Activated naive CD8-positive, alpha-beta T cell treated with anti-CD3 and anti-CD28 coated beads, Interleukin-2, amount 50 U/mL, for 24 hours (primary cell): ENCODE measurements around the gene ADH7.

Experiments
- ATAC-seq: fragments of 150-1000 bp; cut with Tn5 transposase; one replicate; pipeline ENCODE4 v1.10.0; 2021
- DNase-seq: peaks from one replicate; pipeline ENCODE4 v3.0.0; 2021
- H3K27ac Mint-ChIP-seq: one replicate; pipeline ENCODE4 v1.8.0; 2021; ENCODE audit warnings: mild to moderate bottlenecking, mixed read lengths
- H3K27me3 Mint-ChIP-seq: one replicate; pipeline ENCODE4 v1.8.0; 2021; ENCODE audit warnings: mixed read lengths
- H3K36me3 Mint-ChIP-seq: one replicate; pipeline ENCODE4 v1.8.0; 2021; ENCODE audit warnings: low read depth, mixed read lengths
- H3K4me1 Mint-ChIP-seq: one replicate; pipeline ENCODE4 v1.8.0; 2021; ENCODE audit warnings: mixed read lengths
- H3K4me3 Mint-ChIP-seq: one replicate; pipeline ENCODE4 v1.8.0; 2021; ENCODE audit warnings: mild to moderate bottlenecking, moderate library complexity, mixed read lengths
- H3K9me3 Mint-ChIP-seq: one replicate; pipeline ENCODE4 v1.8.0; 2021; ENCODE audit warnings: mixed read lengths

ADH7 gene

GRCh38 chr4:99404595-99405287, 30.4 kb downstream of the ADH7 start:
- Mint-ChIP-seq H3K27me3 (peaks cover 3% of the 10 kb centered on the region), H3K4me3 (no peak overlapping the region), H3K27ac (no peak overlapping the region), H3K4me1 (peaks cover 17% of the 10 kb centered on the region), H3K9me3 (no peaks in the 10 kb centered on the region), H3K36me3 (no peaks in the 10 kb centered on the region)
- DNase-seq: no peak
- ATAC-seq: peak; percentile 69

- peaks cover 17% of the 10 kb centered on the region for H3K4me1 Mint-ChIP-seq
- ATAC-seq: no peak
- no peaks in the 10 kb centered on the region for H3K36me3 Mint-ChIP-seq
- H3K4me3 Mint-ChIP-seq: no peak overlapping the region
- DNase-seq: no peak
- peaks cover 3% of the 10 kb centered on the region for H3K27me3 Mint-ChIP-seq
- H3K9me3 Mint-ChIP-seq: no peaks in the 10 kb centered on the region
- H3K27ac Mint-ChIP-seq: no peak overlapping the region
Measured at GRCh38 chr4:99403380-99404184, 31.6 kb downstream of the ADH7 start.

GRCh38 chr4:99402765-99403164, 32.4 kb downstream of the ADH7 start:
- Mint-ChIP-seq H3K27ac (no peak overlapping the region), H3K36me3 (no peaks in the 10 kb centered on the region), H3K4me3 (no peak overlapping the region), H3K9me3 (no peaks in the 10 kb centered on the region), H3K4me1 (peaks cover 17% of the 10 kb centered on the region), H3K27me3 (peaks cover 3% of the 10 kb centered on the region)
- no peak for DNase-seq
- ATAC-seq: no peak

DNA sequence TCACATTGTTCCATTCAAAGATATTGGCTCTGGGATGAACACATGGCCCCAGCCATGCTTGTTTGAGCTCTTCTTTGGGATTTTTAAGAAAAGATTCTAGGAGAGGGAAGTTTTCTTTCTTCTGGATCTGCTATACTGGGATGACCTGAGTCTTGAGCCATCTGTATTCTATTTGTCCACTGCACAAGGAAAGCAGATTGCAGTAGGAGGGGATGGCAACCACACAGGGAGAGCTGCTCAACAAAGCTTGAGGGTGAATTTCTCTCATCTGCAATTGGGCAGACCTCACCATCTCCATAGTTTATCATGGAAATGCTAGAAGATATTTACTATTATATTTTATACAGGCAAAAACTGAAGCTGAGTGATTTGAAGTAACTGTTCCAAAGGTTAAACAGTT, 34.3 kb downstream of the ADH7 start:
- Mint-ChIP-seq H3K9me3 (no peaks in the 10 kb centered on the region), H3K27me3 (peaks cover 3% of the 10 kb centered on the region), H3K4me3 (no peak overlapping the region), H3K4me1 (peaks cover 17% of the 10 kb centered on the region), H3K27ac (no peak overlapping the region), H3K36me3 (no peaks in the 10 kb centered on the region)
- no peak for DNase-seq
- no peak for ATAC-seq

- Mint-ChIP-seq H3K27me3 (no peaks in the 10 kb centered on the region), H3K4me1 (peaks cover 4% of the 10 kb centered on the region), H3K36me3 (no peaks in the 10 kb centered on the region), H3K9me3 (no peaks in the 10 kb centered on the region), H3K4me3 (no peak overlapping the region), H3K27ac (no peak overlapping the region)
- no peak for ATAC-seq
- no peak for DNase-seq
Measured at GRCh38 chr4:99399017-99399416, 36.1 kb downstream of the ADH7 start.

- Mint-ChIP-seq H3K9me3 (peaks cover 7% of the 10 kb centered on the region), H3K27ac (no peak overlapping the region), H3K4me1 (no peaks in the 10 kb centered on the region), H3K27me3 (no peaks in the 10 kb centered on the region), H3K36me3 (no peaks in the 10 kb centered on the region), H3K4me3 (no peak overlapping the region)
- DNase-seq (no peak), ATAC-seq (peak; percentile 24)
Measured at GRCh38 chr4:99395595-99396364, 39.4 kb downstream of the ADH7 start.

DNA sequence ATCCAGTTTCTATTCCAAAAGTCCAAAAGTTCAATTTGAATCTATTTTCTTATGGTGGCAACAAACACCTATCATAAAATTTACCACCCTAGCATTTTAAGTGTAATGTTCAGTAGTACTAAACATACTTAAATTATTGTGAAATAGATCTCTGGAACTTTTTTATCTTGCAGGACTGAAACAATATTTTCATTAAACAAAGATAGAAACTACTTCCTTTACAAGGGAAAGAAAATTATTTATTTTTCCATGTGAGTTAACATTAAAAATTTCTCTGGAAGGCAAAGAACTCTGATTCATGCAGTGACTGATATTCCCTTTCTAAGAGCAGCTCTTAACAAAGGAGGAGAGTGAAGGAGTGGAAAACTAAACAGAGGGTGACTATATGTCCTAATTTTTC, 40.2 kb downstream of the ADH7 start:
- Mint-ChIP-seq H3K27me3 (no peaks in the 10 kb centered on the region), H3K4me1 (no peaks in the 10 kb centered on the region), H3K9me3 (peaks cover 7% of the 10 kb centered on the region), H3K36me3 (no peaks in the 10 kb centered on the region), H3K27ac (no peak overlapping the region), H3K4me3 (no peak overlapping the region)
- no peak for ATAC-seq
- no peak for DNase-seq

DNA sequence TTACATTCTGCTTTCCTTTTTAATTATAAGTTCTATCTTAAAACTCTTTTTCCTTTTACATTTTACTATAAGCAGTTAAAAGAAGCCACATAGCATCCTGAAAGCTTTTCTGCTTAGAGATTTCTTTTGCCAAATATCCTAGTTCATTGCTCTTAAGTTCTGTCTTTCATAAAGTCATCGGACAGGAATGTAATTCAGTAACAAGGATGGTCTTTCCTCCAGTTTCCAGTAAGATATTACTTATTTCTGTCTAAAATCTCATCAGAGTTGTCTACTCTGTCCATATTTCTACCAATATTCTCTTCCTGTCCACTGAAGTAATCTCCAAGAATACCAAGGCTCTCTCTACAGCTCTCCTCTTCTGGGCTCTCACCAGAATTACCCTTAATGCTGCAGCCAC, 45.1 kb downstream of the ADH7 start:
- no peak for DNase-seq
- Mint-ChIP-seq H3K4me3 (no peak overlapping the region), H3K36me3 (no peaks in the 10 kb centered on the region), H3K27me3 (no peaks in the 10 kb centered on the region), H3K27ac (no peak overlapping the region), H3K9me3 (peaks cover 7% of the 10 kb centered on the region), H3K4me1 (no peaks in the 10 kb centered on the region)
- no peak for ATAC-seq

DNA sequence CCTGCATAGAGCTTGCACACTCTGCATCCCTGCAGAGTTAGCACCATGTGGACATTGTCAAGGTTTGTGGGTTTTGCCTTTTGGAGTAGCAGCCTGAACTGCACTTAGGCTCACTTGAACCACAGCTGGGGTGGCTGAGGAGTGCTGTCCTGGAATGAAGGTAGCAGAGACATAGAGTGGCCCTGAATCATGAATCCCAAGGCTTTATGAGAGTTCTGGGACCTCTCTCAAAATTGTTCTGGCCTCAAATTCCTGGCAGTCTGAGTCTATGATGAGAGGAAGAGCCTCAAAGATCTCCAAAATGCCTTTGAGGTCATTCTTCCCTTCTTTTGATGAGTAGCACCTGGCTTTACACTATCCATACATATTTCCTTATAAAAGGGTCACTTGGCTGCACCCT, 45.5 kb downstream of the ADH7 start:
- H3K4me3 Mint-ChIP-seq: no peak overlapping the region
- DNase-seq (no peak), ATAC-seq (no peak)
- H3K27ac Mint-ChIP-seq: no peak overlapping the region
- no peaks in the 10 kb centered on the region for H3K36me3 Mint-ChIP-seq
- peaks cover 7% of the 10 kb centered on the region for H3K9me3 Mint-ChIP-seq
- no peaks in the 10 kb centered on the region for H3K4me1 Mint-ChIP-seq
- no peaks in the 10 kb centered on the region for H3K27me3 Mint-ChIP-seq

- Mint-ChIP-seq H3K9me3 (peaks cover 3% of the 10 kb centered on the region), H3K27me3 (peaks cover 5% of the 10 kb centered on the region), H3K4me3 (no peak overlapping the region), H3K27ac (no peak overlapping the region), H3K36me3 (no peaks in the 10 kb centered on the region), H3K4me1 (no peaks in the 10 kb centered on the region)
- no peak for ATAC-seq
- DNase-seq: no peak
Measured at GRCh38 chr4:99383833-99384392, 51.2 kb downstream of the ADH7 start.

GRCh38 chr4:99383399-99383798, 51.7 kb downstream of the ADH7 start:
- H3K9me3 Mint-ChIP-seq: peaks cover 7% of the 10 kb centered on the region
- no peaks in the 10 kb centered on the region for H3K4me1 Mint-ChIP-seq
- no peak for DNase-seq
- peaks cover 5% of the 10 kb centered on the region for H3K27me3 Mint-ChIP-seq
- H3K36me3 Mint-ChIP-seq: no peaks in the 10 kb centered on the region
- no peak for ATAC-seq
- no peak overlapping the region for H3K4me3 Mint-ChIP-seq
- H3K27ac Mint-ChIP-seq: no peak overlapping the region

- DNase-seq (no peak), ATAC-seq (no peak)
- Mint-ChIP-seq H3K27me3 (peaks cover 5% of the 10 kb centered on the region), H3K9me3 (peaks cover 7% of the 10 kb centered on the region), H3K4me3 (no peak overlapping the region), H3K27ac (no peak overlapping the region), H3K4me1 (no peaks in the 10 kb centered on the region), H3K36me3 (no peaks in the 10 kb centered on the region)
Measured at GRCh38 chr4:99382745-99383360, 52.3 kb downstream of the ADH7 start.

- no peaks in the 10 kb centered on the region for H3K4me1 Mint-ChIP-seq
- H3K36me3 Mint-ChIP-seq: no peaks in the 10 kb centered on the region
- H3K9me3 Mint-ChIP-seq: peaks cover 7% of the 10 kb centered on the region
- no peak overlapping the region for H3K27ac Mint-ChIP-seq
- no peak for ATAC-seq
- no peak for DNase-seq
- peaks cover 6% of the 10 kb centered on the region for H3K27me3 Mint-ChIP-seq
- no peak overlapping the region for H3K4me3 Mint-ChIP-seq
Measured at GRCh38 chr4:99381588-99382175, 53.5 kb downstream of the ADH7 start.

DNA sequence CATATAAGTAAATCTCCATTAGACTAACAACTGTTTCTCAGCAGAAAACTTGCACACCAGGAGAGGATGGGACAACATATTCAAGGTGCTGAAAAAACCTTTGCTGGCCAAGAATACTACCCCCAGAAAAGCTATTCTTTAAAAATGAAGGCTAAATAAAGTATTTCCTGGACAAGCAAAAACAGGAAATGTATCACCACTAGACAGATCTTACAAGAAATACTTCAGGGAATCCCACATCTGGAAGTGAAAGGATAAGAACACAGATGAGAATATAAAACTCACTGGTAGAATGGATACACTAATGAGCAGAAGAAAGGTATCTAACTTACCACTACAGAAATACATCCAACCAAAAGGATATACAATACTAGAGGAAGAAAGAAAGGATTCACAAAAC, 55.6 kb downstream of the ADH7 start:
- Mint-ChIP-seq H3K9me3 (peaks cover 7% of the 10 kb centered on the region), H3K27me3 (peaks cover 11% of the 10 kb centered on the region)
- no peak for DNase-seq

More for the DNA sequence above, 55.6 kb downstream of the ADH7 start:
- H3K27ac Mint-ChIP-seq: no peak overlapping the region
- no peaks in the 10 kb centered on the region for H3K4me1 Mint-ChIP-seq
- no peak overlapping the region for H3K4me3 Mint-ChIP-seq
- H3K36me3 Mint-ChIP-seq: peaks cover 2% of the 10 kb centered on the region
- no peak for ATAC-seq
